Jurkat, Clone E6-1 (cell line): ENCODE results near the gene SLC9B1.
"Not testable (repeated sequence)": the region's sequence is repeated elsewhere in the genome, so short reads cannot be mapped to it uniquely, and the experiment has no call there.

ENCODE experiments used
- DNase-seq: peaks from one replicate; pipeline ENCODE4 v3.0.0-alpha.2; 2011; ENCODE audit warnings: low read depth, low spot score
- H3K4me3 ChIP-seq: 2 replicates; pipeline ENCODE4 v1.5.1; 2011; ENCODE audit warnings: mild to moderate bottlenecking, low read length, control low read depth, moderate library complexity

Gene SLC9B1

GRCh38 chr4:102889866-102890265, 129.6 kb downstream of the SLC9B1 start:
- H3K4me3 ChIP-seq, DNase-seq: not testable (repeated sequence)

GRCh38 chr4:102888570-102888969, 130.9 kb downstream of the SLC9B1 start:
- H3K4me3 ChIP-seq, DNase-seq: not testable (repeated sequence)

GRCh38 chr4:102883278-102883677, 136.2 kb downstream of the SLC9B1 start:
- no peak overlapping the region for H3K4me3 ChIP-seq
- no peak for DNase-seq

- no peak for DNase-seq
- no peak overlapping the region for H3K4me3 ChIP-seq
These were observed 138.2 kb downstream of the SLC9B1 start for GRCh38 chr4:102881343-102881742.

- no peak for DNase-seq
- no peak overlapping the region for H3K4me3 ChIP-seq
These were observed 140.6 kb downstream of the SLC9B1 start for GRCh38 chr4:102878901-102879300.

- not testable (repeated sequence) for DNase-seq, H3K4me3 ChIP-seq
These were observed 141.2 kb downstream of the SLC9B1 start for GRCh38 chr4:102878349-102878748.

GRCh38 chr4:102877477-102878106, 141.9 kb downstream of the SLC9B1 start:
- not testable (repeated sequence) for H3K4me3 ChIP-seq, DNase-seq

GRCh38 chr4:102871772-102872171, 147.7 kb downstream of the SLC9B1 start:
- H3K4me3 ChIP-seq: no peak overlapping the region
- DNase-seq: no peak

- no peak for DNase-seq
These were observed 149.8 kb downstream of the SLC9B1 start for GRCh38 chr4:102869569-102870197.

GRCh38 chr4:102868781-102869568, 150.5 kb downstream of the SLC9B1 start, which contains the start of gene CISD2:
Gene CISD2, plus strand, starts transcription at chr4:102868992. Its CDS starts 93 bp downstream, at chr4:102869085.
- peak within 1 kb of the TSS; percentile 66 for H3K4me3 ChIP-seq
- DNase-seq: peak; percentile 93

More at GRCh38 chr4:102869569-102870197, 149.8 kb downstream of the SLC9B1 start:
- H3K4me3 ChIP-seq: peak overlapping the region; percentile 66

- H3K4me3 ChIP-seq: peak overlapping the region; percentile 66
- no peak for DNase-seq
These were observed 151.2 kb downstream of the SLC9B1 start for GRCh38 chr4:102868153-102868780.

GRCh38 chr4:102867278-102868152, 152.0 kb downstream of the SLC9B1 start:
- DNase-seq: no peak
- H3K4me3 ChIP-seq: peak overlapping the region; percentile 66

GRCh38 chr4:102865327-102865726, 154.2 kb downstream of the SLC9B1 start:
- not testable (repeated sequence) for DNase-seq, H3K4me3 ChIP-seq

- DNase-seq: no peak
- no peak overlapping the region for H3K4me3 ChIP-seq
These were observed 156.8 kb downstream of the SLC9B1 start for GRCh38 chr4:102862747-102863146.

- no peak overlapping the region for H3K4me3 ChIP-seq
- DNase-seq: no peak
These were observed 157.5 kb downstream of the SLC9B1 start for GRCh38 chr4:102862016-102862415.

- DNase-seq: no peak
- H3K4me3 ChIP-seq: no peak overlapping the region
These were observed 158.7 kb downstream of the SLC9B1 start for GRCh38 chr4:102860611-102861324.

- DNase-seq: no peak
- H3K4me3 ChIP-seq: no peak overlapping the region
These were observed 160.6 kb downstream of the SLC9B1 start for GRCh38 chr4:102858828-102859464.
